ENCODE measurements around the gene KRTAP10-6. TPM values are rescaled to one million over a fixed set of nuclear protein-coding genes. Genes with fewer than 3 reads are reported as not detected.

The KRTAP10-6 gene
- total RNA-seq, 2 donors from 2014 or later = not detected

GRCh38 chr21:44637018-44637850, 44.9 kb upstream of the KRTAP10-6 start, which contains the start of gene KRTAP10-10:
KRTAP10-10 (plus strand) TSS chr21:44637356; CDS start chr21:44637418, 62 bp downstream.
- H3K4me1 ChIP-seq = no peaks in the 10 kb centered on the region
- no peak for ATAC-seq
- 36 to 41% methylated on average over 4 to 20 of the region's 21 CpGs for WGBS, 2 donors
- TF ChIP-seq CTCF (IDR thresholded peaks at IDR 0.05) (no peak), POLR2A (IDR thresholded peaks at IDR 0.05) (no peak)
- no peak for DNase-seq
- intact Hi-C loops (cut with DNase I) = no loop called here
- peaks cover 0 to 4% (median 0%) of the 10 kb centered on the region in 3 donors for H3K9me3 ChIP-seq
- H3K27ac ChIP-seq = no peak within 1 kb of the TSS
- H3K36me3 ChIP-seq (replicated peaks in 1 of 2; ENCODE audit: insufficient read depth in 1 of 2, low read depth in 2 of 2) = no peaks in the 10 kb centered on the region
- no peak within 1 kb of the TSS for H3K4me3 ChIP-seq
- no peaks in the 10 kb centered on the region for H3K27me3 ChIP-seq

GRCh38 chr21:44636209-44637017, 44.1 kb upstream of the KRTAP10-6 start:
- intact Hi-C loops (cut with DNase I) = no loop called here
- ATAC-seq = no peak
- Histone ChIP-seq H3K9me3 (peaks cover 0 to 6% (median 0%) of the 10 kb centered on the region in 3 donors), H3K27me3 (no peaks in the 10 kb centered on the region), H3K4me3 (no peak overlapping the region), H3K4me1 (no peaks in the 10 kb centered on the region), H3K36me3 (replicated peaks in 1 of 2; ENCODE audit: insufficient read depth in 1 of 2, low read depth in 2 of 2) (no peaks in the 10 kb centered on the region), H3K27ac (no peak overlapping the region)
- no peak for DNase-seq
- TF ChIP-seq POLR2A (IDR thresholded peaks at IDR 0.05) (no peak), CTCF (IDR thresholded peaks at IDR 0.05) (no peak)
- 55 to 56% methylated on average over 14 to 15 of the region's 15 CpGs for WGBS, 2 donors

GRCh38 chr21:44632067-44632466, 39.8 kb upstream of the KRTAP10-6 start:
- H3K9me3 ChIP-seq = peaks cover 0 to 6% (median 0%) of the 10 kb centered on the region in 3 donors
- 68 to 70% methylated on average over 1 of the region's 1 CpG for WGBS, 2 donors
- H3K36me3 ChIP-seq (replicated peaks in 1 of 2; ENCODE audit: insufficient read depth in 1 of 2, low read depth in 2 of 2) = no peaks in the 10 kb centered on the region
- H3K27me3 ChIP-seq = no peaks in the 10 kb centered on the region
- TF ChIP-seq POLR2A (IDR thresholded peaks at IDR 0.05) (no peak), CTCF (IDR thresholded peaks at IDR 0.05) (no peak)
- no peak overlapping the region for H3K27ac ChIP-seq
- intact Hi-C loops (cut with DNase I) = no loop called here
- no peaks in the 10 kb centered on the region for H3K4me1 ChIP-seq
- DNase-seq (no peak), ATAC-seq (no peak)
- H3K4me3 ChIP-seq = no peak overlapping the region

GRCh38 chr21:44630440-44630839, 38.1 kb upstream of the KRTAP10-6 start:
- H3K27ac ChIP-seq = no peak overlapping the region
- peaks cover 0 to 6% (median 0%) of the 10 kb centered on the region in 3 donors for H3K9me3 ChIP-seq
- intact Hi-C loops (cut with DNase I) = no loop called here
- H3K4me3 ChIP-seq = no peak overlapping the region
- 58 to 100% methylated on average over 2 of the region's 2 CpGs for WGBS, 2 donors
- H3K27me3 ChIP-seq = no peaks in the 10 kb centered on the region
- DNase-seq (no peak), ATAC-seq (no peak)
- TF ChIP-seq POLR2A (IDR thresholded peaks at IDR 0.05) = no peak
- TF ChIP-seq CTCF (IDR thresholded peaks at IDR 0.05) = no peak
- H3K4me1 ChIP-seq = no peaks in the 10 kb centered on the region
- H3K36me3 ChIP-seq (replicated peaks in 1 of 2; ENCODE audit: insufficient read depth in 1 of 2, low read depth in 2 of 2) = no peaks in the 10 kb centered on the region

Data from body of pancreas (tissue), 4 donors.